ENCODE results near the gene SLC25A33.
"Not testable (repeated sequence)": the region's sequence is repeated elsewhere in the genome, so short reads cannot be mapped to it uniquely, and the experiment has no call there.

Gene SLC25A33

GRCh38 chr1:9621032-9621431 lies 81.8 kb downstream of the SLC25A33 start:
- DNase-seq (ENCODE audit: low read depth), result no peak

- no peak for DNase-seq (ENCODE audit: low read depth)
These were observed 84.8 kb downstream of the SLC25A33 start for GRCh38 chr1:9624081-9624480.

DNA sequence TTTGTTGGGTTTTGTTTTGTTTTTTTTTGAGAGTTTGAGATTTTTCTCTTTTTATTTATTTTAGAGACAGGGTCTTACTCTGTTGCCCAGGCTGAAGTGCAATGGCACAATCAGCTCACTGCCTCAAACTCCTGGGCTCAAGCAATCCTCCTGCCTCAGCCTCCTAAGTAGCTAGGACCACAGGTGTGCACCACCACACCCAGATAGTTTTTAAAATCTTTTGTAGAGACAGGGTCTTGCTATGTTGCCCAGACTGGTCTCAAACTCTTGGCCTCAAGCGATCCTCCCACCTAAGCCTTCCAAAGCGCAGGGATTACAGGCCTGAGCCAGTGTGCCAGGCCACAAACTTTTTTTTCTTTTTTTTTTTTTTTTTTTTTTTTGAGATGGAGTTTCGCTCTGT lies 85.8 kb downstream of the SLC25A33 start:
- not testable (repeated sequence) for DNase-seq (ENCODE audit: low read depth)

DNA sequence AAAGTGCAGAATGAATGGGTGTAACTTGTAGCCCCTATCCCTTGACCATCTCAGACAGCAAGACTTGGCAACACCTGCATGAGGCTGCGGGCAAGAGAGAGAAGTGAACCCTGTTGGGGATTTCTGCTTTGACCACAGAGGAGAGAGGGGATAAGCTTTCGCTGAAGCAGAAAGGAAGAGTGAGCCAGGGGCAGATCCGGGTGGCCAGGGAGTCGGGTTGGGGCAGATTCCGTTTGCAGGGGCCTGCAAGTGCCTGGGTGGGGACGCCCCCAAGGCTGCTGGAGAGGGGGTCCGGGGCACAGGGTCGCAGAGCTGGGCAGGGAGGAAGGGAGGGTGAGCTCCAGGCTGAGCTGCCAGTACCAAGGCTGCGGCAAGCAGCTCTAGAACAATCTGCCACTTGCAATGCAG lies 86.9 kb downstream of the SLC25A33 start:
- DNase-seq (ENCODE audit: low read depth), result no peak

DNA sequence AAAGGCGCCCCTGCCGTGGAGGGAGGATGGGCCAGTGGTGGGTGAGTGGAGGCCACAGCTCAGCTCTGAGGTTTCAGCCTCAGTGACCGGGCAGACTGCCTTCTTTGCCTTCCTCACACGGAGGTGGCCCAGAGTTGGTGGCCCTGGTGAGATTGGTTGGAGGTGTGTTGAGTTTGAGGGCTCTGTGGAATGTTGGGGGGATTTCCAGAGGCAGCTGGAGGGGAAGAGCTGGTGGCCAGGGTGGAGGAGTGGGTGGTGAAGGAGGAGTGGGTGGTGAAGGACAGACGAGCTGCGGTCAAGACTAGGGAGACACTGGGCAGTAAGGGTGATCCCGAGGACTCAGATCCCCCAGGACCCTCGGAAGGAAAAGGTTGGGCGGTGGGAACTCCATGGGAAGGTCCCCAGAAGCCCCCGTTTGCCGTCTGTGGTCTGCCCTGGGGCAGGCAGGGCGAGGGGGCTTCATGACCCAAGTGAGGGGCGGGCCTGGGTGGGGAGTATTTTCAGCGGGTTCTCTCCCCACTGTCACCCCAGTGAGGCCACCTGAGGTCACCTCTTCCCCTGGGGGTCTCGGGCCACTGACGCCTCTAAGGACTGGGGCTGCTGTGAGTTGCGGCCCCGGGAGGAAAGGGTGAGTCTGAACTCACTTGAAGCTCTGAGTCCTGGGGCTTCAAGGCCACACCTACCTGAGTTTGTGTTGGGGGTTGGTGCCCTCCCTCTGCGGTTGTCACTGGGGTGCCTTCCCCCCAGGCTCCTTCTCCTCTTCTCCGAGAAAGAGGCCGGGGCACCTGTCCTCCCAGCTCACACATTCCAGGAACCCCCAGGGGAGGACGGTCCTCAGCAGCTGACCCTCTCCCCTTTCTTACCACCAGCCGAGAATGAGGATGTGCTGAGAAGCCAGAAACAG lies 89.5 kb downstream of the SLC25A33 start:
- no peak for DNase-seq (ENCODE audit: low read depth)

DNA sequence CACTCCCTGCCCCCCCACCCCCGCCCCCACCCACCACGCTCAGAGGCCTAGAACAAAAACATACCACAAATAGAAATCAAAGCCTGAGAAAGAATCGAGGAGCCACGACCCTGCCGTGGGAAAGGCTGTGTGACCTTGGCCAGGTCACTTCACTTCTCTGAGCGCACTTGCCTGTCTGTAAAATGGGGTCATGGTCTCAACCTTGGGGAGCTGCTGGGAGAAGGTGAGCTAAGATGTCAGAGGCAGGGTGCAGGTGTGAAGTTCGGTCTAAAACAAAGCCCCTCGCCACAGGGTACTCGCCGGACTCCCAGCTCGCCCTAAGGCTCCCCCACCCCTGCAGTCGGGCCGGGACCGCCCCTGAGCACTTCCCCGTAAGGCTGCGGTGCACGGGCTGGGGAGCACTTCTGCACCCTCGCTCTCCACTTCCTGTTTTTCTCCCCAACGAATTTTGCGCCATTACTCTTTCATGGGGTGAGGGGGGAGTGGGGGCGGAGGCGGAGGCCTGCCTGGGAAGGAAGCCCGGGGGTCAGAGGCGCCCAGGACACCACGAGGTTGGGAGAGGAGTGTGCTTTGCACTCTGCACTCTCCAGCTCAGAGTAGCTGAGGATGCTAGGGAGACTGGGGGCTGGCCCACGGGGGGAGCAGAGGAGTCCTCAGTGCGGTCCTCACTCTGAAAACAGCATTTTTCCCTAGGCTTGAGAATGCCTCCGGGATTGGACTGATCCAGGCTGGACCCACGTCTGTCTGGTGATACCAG lies 90.4 kb downstream of the SLC25A33 start:
- no peak for DNase-seq (ENCODE audit: low read depth)

GRCh38 chr1:9630331-9631111 lies 91.3 kb downstream of the SLC25A33 start:
- DNase-seq (ENCODE audit: low read depth), result no peak

- DNase-seq (ENCODE audit: low read depth), result no peak
These were observed 92.3 kb downstream of the SLC25A33 start for GRCh38 chr1:9631613-9632012.

- no peak for DNase-seq (ENCODE audit: low read depth)
These were observed 94.2 kb downstream of the SLC25A33 start for GRCh38 chr1:9633493-9633892.

DNA sequence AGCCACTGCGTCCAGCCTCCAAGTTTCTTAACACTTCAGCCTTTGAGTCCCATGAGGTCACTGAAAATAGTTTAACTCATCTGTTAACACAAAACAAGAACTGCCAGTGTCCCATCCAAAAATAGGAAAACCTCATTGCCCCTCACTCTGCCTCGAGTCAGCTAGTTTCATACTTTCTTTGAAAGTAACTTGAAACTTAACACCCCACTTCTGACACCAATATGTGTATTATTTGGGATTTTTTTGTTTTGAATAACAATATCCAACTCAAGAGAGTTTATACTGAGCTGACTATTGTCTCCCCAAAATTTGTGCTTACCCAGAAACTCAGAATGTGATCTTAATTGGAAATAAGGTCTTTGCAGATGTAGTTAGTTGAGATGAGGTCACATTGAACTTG lies 95.3 kb downstream of the SLC25A33 start:
- no peak for DNase-seq (ENCODE audit: low read depth)

Measured in stimulated activated CD8-positive, alpha-beta memory T cell treated with anti-CD3 and anti-CD28 coated beads, Interleukin-15, amount 100 ng/mL, for 24 hours (primary cell).